NOMO-1 treated with dmso at 0.1 percent for 144 hours (cell line): ENCODE data around the gene RARS1.
"Not testable (repeated sequence)": the region's sequence is repeated elsewhere in the genome, so short reads cannot be mapped to it uniquely, and the experiment has no call there.

Experiments
- DNase-seq: peaks from one replicate; lab custom pipeline; 2025; ENCODE audit not compliant: unreplicated experiment; lab: John Stamatoyannopoulos, UW

The RARS1 gene

DNA sequence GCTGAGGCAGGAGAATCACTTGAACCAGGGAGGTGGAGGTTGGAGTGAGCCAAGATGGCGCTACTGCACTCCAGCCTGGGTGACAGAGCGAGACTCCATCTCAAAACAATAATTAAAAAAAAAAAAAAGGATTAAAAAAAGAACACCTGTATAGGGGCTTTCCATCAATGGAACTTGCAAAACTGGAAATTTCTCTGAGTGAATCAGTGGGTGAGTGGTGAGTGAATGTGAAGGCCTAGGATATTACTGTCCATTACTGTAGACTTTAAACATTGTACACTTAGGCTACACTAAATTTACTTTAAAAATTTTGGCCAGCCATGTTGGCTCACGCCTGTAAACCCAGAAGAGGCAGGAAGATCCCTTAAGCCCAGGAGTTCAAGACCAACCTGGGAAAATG, 5.7 kb upstream of the RARS1 start:
- no peak for DNase-seq

DNA sequence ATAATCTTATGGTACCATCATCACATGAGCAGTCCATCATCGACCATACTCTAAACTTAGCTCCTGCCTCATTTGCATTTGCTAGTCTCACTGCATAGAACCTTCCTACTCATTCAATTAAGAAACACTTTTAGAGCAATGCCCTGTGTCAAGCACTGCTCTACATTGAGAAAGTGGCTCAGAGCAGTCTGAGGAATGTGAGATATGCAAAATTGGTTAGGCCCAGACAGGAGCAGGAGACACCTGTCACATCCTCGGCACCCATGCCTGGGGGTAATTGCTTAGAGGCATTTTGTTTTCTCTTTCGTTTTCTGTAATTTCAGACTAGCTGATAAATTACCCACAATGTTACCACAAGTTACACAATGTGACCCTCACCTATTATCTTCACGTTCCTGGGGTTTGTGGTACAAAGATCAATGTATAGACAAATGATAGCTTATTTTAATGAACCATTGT, 4.9 kb upstream of the RARS1 start:
- DNase-seq = no peak

DNA sequence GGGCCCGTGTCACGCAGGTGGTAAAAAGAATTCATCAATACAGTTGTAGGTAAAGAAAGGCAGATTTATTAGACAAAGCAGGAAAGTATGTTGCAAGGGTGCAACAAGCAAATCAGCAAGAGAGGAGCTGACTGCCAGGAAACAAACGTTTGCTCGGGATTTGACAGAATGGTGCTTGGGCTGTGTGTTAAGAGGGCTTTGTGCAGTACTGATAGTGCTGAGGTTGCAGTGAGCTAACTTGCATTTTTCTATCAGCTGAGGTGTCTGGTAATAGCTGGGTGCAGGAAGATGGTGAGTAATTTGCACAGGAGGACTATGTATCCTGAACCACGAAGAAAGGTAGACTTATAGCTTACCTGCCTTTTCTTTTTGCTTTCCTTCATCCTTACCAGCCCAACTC, 3.9 kb upstream of the RARS1 start:
- DNase-seq = no peak

DNA sequence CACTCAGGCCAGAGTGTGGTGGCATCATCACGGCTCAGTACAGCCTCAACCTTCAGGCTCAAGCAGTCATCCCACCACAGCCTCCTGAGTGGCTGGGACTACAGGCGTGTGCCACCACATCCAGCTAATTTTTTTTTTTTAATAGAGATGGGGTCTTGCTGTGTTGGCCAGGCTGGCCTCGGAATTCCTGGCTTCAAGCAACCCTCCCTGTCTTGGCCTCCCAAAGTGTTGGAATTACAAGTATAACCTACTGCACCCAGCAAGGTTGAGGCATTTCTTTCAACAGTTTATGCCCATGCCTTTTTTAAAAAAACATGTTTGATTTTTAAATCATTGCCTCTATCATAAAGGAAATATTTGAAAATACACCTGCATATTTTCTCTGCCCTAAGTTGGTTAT, 2.8 kb downstream of the RARS1 start:
- DNase-seq = no peak

DNA sequence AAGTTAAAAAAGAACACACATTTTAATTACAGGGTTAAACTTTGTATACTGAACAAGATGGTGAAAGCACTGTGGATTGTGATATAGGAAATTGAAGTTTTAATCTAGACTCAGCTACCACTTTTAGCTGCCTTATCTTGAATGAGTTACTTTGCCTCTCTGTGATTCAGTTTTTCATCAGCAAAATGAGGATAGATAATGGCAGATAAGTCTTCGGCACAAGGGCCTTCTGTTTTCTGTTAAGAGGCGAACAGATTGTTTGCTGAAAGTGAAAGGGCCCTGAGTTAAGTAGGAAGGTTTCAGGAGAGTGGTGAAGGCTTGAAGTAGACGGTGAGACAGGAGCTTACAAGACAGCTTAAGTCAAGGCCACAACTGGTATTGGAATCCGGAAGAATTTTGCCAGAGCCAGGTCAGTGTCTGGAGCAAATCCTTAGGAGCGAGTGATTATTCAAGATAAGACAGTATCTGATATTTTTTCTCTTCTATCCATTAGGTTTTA, 7.8 kb downstream of the RARS1 start:
- DNase-seq = no peak

DNA sequence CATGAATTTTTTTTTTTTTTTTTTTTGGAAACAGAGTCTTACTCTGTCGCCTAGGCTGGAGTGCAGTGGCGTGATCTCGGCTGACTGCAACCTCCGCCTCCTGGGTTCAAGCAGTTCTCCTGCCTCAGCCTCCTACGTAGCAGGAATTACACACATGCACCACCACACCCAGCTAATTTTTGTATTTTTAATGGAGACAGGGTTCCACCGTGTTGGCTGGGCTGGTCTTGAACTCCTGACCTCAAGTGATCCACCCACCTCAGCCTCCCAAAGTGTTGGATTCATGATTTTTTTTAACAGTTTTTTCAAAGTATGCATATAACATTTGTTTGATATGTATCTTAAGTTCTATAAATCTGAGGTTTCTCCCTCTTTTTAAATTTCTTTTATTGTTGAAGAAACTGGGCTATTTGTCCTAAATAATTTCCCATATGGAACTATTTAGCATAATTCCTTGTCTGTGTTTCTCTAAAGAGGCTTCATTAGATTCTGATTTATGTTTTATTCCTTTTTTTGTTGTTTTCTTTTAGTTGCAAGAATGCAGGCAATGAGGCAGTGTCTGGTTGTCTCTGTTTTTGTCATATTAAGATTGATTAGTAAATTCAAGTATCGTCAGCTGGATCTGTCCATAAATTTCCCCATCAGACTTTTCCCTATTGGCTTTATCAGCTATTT, 16.4 kb downstream of the RARS1 start:
- DNase-seq = no peak

DNA sequence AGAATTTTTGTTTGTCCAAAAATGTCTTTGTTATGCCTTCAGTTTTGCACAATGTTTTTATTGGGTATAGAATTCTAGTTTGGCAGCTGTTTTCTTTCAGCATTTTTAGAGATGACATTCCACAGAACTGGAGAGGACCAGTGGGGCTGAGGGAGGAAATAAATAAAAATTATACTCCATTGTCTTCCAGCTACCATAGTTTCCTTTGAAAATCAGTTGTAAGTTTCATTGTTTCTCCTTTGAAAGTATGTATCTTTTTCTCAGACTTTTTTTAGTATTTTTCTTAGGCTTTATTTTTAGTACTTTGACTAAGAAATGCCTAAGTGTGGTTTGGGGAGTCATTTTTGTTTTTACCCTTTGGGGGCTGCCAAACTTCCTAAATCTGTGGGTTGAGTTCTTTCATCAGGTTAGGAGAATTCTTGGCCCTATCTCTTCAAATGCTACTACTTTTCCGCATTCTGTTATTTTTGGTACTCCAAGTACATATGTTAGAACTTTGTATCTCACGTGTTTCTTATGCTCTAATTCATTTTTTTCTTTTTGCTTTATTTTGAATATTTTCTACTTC, 27.7 kb downstream of the RARS1 start:
- DNase-seq = no peak

DNA sequence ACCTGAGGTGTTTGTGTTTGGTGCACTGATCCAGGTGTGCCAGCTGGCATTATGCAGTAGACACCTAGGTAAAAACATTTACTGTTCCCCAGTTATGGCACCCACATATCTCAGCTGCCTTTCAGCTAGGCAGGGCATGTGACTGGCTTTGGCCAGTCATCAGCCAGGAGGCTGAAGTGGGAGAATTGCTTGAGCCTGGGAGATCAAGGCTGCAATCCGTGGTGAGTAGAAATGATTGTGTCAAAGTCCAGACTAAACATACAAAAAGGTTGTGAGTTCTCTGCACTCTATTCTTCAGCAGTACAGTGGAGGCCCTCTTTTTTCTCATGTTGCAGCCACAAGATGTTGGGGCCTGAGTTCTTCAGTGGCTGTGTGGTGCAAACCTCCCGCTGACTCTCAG, 39.6 kb downstream of the RARS1 start:
- no peak for DNase-seq

DNA sequence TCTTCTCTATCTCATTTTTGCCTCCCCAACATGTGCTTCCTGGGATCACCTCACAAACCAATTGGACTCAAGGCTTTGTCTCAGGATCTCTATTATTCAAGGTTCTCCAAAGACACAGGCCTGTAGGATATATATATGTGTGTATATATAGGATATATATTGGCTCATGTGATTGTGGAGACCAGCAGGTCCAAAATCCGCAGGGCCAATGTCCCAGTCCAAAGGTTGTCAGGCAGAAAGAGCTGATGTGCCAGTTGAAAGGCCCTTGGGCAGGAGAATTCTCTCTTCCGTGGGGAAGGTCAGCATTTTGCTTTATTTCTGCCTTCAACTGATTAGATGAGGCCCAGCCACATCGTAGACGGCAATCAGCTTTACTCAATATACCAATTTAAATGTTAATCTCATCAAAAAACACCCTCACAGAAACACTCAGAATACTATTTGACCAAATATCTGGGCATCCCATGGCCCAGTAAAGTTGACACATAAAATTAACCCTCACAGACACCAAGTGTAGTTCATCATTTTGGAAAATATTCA, 41.6 kb downstream of the RARS1 start:
- DNase-seq = no peak

DNA sequence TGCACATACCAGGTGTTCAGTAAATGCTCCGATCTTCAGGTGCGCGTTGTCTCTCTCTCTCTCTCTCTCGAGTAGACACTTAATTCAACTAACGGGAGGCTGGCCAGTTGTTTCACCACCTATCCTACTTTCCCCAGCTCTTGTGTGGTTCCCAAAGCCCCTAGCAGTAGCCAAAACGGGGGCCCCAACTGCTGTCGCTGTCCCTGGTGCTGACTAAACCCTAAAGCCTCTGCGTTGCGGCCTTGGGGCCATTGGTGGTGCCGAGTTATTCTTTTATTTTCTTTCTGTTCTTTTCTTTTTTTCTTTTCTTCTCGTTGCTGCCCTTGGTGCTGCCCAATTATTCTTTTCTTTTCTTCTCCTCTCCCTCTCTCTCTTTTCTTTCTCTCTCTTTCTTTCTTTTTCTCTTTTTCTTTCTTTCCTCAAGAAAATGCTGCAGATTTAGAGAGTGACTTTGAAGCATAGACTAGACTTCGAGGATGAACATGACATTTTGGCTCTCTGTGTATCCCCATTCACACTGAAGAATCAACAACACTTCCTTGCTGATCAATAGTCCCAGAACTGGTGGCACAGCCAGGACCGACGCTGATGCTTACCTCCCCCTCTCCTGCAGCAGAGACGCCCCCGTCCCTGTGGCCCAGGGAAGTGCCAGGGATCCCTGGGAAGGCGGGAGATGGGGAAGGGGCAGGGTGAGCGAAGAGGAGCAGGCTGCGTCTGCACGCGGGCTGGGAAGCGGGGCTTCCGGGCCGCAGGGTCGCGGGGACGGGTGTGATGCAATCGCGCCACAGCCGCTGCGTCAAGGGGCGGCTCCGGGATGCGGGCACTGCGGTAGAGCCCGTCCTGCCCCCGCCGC, 42.5 kb downstream of the RARS1 start, which contains the start of gene FBLL1:
Gene FBLL1 (plus strand): TSS at position 785 of the 853 bp plus-strand sequence. CDS start 200 bp downstream, outside the sequence.
- no peak for DNase-seq

DNA sequence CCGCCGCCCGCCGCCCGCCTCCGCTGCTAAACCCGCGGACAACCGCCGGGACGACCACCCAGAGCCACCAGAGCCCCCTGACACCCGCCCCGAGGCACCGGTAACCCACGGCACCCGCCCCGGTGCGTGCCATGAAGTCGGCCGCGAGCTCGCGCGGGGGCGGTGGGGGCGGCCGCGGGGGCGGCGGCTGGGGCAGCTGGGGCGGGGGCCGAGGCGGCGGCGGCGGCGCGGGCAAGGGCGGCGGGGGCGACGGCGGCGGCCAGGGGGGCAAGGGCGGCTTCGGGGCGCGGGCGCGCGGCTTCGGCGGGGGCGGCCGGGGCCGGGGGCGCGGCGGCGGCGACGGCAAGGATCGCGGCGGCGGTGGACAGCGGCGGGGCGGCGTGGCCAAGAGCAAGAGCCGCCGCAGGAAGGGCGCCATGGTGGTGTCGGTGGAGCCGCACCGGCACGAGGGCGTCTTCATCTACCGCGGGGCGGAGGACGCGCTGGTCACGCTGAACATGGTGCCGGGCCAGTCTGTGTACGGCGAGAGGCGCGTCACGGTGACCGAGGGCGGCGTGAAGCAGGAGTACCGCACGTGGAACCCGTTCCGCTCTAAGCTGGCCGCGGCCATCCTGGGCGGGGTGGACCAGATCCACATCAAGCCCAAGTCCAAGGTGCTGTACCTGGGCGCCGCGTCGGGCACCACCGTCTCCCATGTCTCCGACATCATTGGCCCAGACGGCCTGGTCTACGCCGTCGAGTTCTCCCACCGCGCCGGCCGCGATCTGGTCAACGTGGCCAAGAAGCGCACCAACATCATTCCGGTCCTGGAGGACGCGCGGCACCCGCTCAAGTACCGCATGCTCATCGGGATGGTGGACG, 43.3 kb downstream of the RARS1 start:
- no peak for DNase-seq

DNA sequence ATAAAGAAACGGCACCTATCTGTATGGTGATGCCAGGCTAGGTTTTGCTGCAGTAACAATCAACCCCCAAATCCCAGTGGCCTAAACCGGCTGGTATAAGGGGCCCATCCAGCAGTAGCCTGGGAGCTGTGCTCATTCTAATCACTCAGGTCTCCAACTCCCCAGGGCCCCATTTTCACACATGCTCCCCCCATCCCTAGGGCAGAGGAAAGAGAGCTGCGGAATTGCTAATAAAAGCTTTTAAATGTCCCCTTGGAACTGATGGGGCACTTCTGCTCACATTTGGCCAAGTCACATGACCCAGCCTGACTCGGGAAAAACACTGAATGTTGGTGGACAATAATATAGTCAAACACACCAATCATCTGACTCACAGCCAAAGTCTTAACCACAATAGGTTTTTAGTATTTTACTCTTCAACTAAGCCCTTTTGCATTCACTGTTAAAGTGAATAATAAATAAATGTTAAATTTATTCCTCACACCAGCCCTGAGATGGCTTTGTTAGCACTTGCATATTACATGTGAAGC, 44.4 kb downstream of the RARS1 start:
- DNase-seq = no peak

DNA sequence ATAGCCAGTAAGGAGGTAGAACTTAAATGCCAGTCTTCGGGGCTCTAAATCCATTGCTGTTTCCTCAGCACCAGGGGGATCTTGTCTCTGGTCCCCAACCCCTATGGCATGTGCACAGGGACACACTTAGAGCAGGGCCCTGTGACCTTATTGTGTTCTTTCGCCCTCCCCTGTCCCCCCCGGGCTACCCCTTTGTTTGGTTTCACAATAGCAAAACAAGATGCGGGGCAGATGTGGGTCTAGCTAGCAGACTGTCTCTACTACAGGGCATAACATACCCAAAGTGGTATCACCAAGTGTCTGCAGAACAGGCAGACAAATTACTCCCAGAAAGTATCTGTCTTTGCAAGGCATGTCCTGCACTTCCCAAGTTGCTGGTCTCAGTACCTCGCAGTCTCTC, 44.9 kb downstream of the RARS1 start:
- no peak for DNase-seq

DNA sequence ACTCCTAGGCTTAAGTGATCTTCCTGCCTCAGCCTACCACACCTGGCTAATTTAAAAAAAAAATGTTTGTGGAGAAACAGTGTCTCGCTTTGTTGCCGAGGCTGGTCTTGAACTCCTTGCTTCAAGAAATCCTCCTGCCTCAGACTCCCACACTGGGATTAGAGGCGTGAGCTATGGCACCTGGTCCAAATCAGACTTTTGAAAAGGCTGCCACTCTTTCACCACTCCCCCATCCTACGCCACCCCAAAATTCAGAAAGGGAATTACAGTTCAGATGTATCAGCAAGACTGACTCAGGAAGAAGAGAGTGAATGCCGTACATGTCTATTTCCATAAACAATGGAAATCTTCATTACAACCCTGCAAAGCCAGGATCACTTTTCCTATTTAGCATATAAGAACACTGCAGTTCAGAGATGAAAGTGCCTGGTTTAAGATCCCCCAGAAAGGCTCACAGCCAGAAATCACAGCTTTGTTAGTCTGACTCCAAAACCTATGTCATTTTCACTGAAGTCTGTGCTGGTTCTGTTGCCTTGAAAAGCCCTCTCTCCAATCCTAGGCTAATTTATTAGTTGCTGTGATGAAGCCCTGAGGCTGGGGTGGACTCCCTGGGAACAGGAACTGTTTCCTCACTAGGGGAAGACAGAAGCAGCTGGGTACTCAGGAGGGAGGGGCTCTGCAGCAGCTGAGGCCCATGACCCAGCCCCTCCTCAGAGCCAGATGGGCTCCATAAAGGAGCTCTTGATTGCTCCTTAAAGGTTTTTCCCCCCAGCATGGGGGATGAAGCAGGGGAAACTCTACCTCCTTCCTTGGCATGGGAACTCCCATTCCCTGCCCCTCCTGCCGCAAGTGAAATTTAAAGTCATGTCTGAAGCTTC, 46.0 kb downstream of the RARS1 start:
- no peak for DNase-seq

DNA sequence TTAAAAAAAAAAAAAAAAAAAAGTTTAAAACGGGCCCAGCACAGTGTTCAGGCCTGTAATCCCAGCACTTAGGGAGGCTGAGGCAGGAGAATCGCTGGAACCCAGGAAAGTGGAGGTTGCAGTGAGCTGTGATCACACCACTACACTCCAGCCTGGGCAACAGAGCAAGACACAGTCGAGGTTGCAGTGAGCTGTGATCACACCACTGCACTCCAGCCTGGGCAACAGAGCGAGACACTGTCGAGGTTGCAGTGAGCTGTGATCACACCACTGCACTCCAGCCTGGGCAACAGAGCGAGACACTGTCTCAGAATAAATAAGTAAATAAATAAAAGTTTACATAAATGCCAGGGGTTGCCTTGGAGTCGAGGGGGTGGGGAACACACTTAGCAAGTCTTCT, 48.1 kb downstream of the RARS1 start:
- DNase-seq = not testable (repeated sequence)

DNA sequence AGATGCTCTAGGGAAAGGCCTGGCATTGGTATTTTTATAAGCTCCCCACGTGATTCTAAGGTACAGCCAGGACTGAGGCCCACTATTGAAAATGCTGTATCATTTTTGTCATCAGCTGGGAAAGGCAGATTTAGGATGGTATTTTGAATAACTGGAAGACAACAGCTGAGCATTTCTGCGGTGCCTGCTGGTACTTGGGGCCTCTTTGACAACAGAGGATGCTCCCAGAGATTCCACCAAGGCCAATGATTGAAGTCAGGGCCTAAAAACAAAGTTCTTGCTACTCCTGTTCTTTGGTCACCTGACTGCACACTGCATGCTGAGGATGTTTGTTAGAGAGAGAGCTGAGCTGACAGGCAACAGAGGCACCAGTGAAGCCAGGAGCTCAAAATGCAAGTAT, 50.9 kb downstream of the RARS1 start:
- DNase-seq = no peak

DNA sequence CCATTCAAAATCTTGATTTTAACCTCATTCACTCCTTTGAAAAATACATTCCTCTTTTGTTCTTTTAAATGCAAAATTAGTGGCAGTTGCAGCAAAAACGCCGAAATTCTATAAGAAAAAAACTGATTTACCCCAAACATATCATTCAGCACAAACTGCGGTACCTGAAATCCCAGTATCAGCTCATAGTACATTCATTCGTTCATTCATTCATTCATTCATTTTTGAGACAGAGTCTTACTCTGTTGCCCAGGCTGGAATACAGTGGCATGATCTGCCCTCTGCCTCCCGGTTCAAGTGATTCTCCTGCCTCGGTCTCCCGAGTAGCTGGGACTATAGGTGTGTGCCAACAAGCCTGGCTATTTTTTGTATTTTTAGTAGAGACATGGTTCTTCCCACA, 63.3 kb downstream of the RARS1 start:
- no peak for DNase-seq

DNA sequence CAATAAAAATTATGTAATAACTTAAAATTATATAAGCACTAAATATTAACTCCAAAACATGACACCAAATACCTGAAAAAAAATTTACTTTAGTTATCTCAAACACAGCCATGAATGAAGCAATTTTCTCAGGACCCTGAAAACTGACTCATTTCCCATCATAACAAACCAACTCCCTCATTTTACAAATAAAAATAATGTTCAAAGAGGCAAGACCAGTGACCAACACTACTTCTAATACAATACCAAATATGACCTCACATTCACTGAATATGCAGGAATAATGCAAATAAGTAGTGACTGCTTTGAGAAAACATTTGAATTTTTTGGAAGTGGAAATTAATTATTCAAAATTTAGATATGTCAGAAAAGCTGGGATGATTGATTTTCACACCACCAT, 64.4 kb downstream of the RARS1 start:
- DNase-seq = no peak

DNA sequence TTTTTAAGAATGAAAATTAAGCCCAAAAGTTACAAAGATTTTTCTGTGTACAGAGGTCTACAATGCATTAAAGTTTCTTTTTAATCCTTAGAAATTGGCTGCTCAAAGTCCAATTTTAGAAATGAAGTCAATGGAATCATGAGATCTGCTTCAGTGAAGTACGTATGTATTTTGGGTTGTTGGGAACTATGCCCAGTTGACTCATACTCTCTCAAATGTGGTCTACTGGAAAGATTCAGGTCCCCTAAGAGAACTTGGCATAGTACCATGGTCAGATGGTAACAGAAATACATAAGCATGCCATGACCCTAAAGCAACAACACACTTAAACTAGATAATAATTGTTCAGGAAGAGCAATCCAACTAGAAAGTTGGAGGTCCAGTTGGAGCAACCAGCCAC, 65.9 kb downstream of the RARS1 start:
- DNase-seq = no peak
